ENCODE measurements around the gene DUT.
A peak's percentile ranks its signal among the peaks of the same experiment; 100 is the strongest.
"Not testable (repeated sequence)": the region's sequence is repeated elsewhere in the genome, so short reads cannot be mapped to it uniquely, and the experiment has no call there.

Gene DUT

DNA sequence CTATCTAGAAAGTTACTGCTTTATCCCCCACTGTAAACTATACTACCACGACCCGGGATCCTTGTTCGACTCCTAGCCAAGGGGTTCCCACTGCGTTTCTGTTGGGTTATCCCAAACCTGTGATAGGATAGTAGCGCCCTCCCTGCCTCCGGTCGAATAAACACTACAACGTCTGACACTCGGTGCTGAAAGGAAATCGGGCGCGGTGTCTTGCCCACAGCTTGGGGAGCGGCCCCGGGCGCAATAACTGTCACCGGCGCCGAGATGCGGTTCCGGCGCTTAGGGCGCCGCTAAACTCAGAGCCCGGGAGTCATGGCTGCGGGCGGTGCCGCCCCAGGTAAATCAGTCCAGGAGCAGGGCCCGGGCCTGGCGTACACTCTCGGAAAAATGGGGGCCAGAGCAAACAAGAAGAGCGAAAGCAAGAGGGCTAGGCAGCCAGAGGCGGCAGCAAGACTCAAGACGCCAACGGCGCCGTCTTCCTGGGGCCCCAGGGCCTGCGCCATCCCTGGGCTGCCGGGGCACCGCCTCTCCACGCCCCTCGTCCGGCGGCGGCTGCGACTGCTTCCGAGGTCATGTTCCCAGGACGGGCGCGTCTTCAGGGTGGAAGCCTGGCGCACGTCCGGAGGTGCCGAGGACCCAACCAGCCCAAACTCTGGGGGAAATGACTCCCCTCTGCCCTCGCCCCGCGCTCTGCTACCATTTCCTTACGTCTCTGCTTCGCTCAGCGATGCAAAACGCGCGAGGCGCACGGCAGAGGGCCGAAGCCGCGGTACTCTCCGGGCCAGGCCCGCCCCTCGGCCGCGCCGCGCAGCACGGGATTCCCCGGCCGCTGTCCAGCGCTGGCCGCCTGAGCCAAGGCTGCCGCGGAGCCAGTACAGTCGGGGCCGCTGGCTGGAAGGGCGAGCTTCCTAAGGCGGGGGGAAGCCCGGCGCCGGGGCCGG lies at the start of gene DUT:
TSS of gene DUT (plus strand) at position 575 of the 941 bp plus-strand sequence. CDS start at position 662, 87 bp downstream.
- DNase-seq (ENCODE audit: low spot score): peak; percentile 81

DNA sequence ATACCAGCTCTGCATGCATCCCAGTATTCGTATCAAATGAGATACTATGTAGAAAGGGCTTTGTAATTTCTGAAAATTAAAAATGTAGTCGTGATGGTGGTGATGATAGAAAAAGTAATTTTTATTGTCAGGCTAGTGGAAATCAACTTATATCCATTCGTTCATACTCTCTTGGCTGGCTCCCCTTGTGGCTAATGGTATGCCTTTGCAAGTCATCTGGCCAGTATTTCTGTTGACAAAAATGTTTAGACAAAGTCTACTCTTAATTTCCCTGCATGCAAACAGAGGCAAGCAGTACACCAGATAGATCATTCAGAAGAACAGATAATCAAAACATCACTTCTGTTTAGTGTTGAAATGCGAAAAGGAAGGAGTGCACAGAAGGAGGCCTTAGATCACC lies 49.6 kb upstream of the DUT start:
- no peak for DNase-seq (ENCODE audit: low spot score)

- no peak for DNase-seq (ENCODE audit: low spot score)
These were observed 49.0 kb upstream of the DUT start for GRCh38 chr15:48282216-48282615.

- no peak for DNase-seq (ENCODE audit: low spot score)
These were observed 47.7 kb upstream of the DUT start for GRCh38 chr15:48283396-48284145.

DNA sequence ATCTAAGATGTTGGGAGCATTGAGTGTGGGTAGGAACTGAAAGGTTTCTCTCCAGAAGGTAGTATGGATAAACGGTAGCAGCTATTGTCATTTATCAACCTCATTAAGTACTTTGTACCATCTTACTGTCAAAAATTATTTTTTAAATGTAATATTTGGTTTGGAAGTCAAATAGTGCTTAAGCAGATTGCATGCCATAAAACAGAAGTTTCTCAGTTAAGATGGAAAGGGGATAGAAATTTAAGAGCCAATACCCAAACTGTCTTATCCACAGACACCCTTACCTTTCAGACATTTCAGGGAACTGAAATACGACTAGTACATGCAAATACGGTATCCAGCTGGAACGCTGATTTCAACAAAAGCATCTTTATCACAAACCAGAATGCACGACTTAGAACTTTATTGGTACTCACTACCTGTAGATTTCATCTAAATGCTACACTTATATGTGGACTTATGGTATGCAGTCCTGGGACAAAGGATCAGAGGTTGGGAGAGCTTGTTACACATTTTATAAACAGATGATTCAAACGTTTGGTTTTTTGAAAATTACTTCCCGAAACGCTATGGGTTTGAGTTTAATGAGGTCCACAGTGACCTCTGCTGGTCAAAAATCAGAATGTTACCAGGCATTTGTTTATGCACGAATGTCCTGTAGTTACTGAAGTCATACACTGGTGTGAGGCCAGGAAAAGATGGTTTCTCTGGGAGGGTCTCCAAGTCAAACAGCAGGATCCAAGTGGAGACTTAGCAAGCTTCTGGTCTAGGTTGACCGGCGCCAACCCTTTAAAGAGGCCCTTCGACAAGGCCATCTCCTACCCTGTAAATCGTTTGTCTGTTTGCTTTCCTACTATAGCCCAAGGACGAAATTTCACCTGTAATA lies 45.7 kb upstream of the DUT start:
- peak; percentile 59 for DNase-seq (ENCODE audit: low spot score)

- no peak for DNase-seq (ENCODE audit: low spot score)
These were observed 41.6 kb upstream of the DUT start for GRCh38 chr15:48289628-48290027.

GRCh38 chr15:48292458-48292857 lies 38.8 kb upstream of the DUT start:
- no peak for DNase-seq (ENCODE audit: low spot score)

DNA sequence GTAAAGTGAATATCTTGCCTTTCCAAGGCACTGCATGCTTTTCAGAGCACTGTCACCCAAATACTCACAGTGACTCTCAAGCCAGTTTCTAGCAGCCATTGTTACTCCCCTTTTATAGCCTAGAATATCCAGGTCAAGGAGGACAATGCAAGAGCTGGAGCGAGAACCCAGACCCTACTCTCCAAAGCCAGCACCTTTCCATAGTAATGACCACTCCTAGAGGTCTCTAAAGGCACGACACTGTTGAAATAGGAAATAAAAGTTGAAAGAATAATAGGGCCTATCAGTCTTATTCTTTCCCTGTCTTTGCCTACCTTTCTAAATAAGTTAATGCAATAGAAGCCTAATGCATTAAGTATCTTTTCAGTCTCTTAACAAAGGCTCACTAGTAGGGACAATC lies 33.6 kb upstream of the DUT start:
- no peak for DNase-seq (ENCODE audit: low spot score)

DNA sequence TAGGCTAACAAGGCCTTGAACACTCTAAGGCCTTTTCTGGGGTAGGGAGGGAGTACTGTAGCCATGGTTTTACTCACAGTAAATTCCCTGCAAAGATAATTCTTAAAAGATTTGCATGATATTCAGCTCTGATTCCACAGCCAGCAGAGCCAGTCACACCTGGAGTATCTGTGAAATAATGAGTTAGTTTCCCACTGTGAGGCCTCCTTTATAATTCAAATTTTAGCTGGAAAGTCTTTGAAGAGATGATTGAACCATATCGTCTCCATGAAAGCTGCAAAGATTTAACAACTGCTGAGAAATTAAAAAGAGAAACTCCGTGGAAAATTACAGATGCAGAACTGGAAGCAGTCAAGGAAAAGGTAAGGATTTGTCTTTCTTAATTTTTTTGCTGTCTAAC lies 32.3 kb upstream of the DUT start:
- no peak for DNase-seq (ENCODE audit: low spot score)

DNA sequence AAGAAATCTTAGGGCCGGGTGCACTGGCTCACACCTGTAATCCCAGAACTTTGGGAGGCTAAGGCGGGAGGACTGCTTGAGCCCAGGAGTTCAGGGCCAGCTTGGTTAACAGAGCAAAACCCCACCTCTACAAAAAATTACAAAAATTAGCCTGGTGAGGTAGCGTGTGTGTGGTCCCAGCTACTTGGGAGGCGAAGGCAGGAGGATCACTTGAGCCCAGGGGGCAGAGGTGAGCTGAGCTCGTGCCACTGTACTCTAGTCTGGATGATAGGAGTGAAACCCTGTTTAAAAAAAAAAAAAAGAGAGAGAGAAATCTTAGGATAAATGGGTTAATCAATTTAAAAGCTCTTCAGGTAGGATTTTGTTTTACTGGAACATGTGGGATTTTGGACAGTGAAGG lies 31.2 kb upstream of the DUT start:
- no peak for DNase-seq (ENCODE audit: low spot score)

GRCh38 chr15:48304398-48304797 lies 26.8 kb upstream of the DUT start:
- no peak for DNase-seq (ENCODE audit: low spot score)

- DNase-seq (ENCODE audit: low spot score): no peak
These were observed 24.6 kb upstream of the DUT start for GRCh38 chr15:48306639-48307038.

- DNase-seq (ENCODE audit: low spot score): no peak
These were observed 23.6 kb upstream of the DUT start for GRCh38 chr15:48307586-48307985.

- DNase-seq (ENCODE audit: low spot score): no peak
These were observed 21.5 kb upstream of the DUT start for GRCh38 chr15:48309740-48310139.

- no peak for DNase-seq (ENCODE audit: low spot score)
These were observed 18.0 kb upstream of the DUT start for GRCh38 chr15:48313216-48313615.

DNA sequence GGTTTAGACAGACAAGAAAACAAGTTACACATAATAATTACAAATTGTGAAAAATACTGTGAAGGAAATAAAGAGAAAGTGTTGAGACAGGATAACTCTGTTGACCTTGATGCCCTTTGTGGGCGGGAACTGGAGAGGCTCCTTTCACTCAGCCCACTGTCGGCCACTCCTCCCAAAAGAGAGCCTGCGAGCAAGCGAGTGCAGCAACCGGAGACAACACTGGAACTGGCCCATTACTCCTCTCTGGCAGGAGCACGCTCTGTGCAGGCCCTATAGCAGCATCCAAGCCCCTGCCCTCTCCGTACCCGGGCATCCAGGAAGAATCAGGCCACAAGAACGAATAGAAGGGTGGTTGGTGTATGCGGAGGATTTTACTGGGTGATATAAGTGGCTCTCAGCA lies 16.2 kb upstream of the DUT start:
- no peak for DNase-seq (ENCODE audit: low spot score)

DNA sequence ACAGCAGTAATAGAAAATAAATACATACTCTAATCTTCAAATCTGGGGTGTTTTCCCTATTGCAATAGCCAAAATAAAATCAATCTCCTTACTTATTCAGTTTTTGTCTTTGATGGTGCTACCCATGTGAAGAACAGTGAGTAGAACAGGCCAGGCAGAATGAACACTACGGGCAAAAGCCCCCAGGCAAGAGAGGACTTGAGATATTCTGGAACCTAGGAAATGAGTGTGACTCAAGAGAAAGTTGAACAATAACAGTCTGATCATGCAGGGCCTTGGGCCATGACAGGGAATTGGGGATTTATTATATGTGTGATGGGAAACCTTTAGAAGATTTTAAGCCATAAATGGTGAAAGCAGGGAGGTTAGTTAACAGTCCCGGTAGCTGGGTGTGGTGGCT lies 14.0 kb upstream of the DUT start:
- no peak for DNase-seq (ENCODE audit: low spot score)

- no peak for DNase-seq (ENCODE audit: low spot score)
These were observed 13.1 kb upstream of the DUT start for GRCh38 chr15:48318131-48318530.

DNA sequence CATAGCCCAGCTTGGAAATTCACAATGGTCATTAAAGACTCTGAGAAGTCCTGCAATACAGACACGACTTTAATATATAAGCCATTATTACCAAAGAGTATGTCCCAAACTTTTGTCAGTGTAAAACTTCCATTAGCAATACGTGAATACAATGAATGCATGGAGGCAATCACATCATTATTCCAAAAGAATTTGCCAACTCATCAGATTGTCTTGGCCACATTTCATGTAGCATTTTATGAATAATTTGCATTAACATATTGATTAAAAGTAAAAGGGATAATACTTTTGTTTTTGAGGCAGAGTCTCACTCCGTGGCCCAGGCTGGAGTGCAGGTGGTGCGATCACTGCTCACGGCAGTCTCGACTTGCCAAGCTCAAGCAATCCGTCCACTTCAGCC lies 7.9 kb upstream of the DUT start:
- no peak for DNase-seq (ENCODE audit: low spot score)

DNA sequence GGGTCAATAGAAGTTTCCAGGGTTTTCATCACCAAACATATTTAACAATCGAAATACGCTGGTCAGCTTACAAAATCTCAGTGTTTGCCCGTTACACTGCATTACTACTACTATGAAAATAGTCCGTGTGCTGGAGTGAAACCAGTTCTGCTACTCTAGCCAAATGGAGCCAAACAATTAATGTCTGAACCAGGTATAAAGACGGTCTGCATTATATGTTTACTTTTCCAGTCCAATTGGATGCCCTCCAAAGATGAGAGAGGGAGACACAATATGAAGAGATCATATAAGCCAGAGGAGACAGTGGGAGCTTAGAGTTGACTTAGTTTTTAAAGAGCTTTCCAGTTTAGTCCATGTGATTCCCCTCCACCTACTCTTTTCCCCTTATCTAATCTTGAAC lies 6.3 kb upstream of the DUT start:
- DNase-seq (ENCODE audit: low spot score): no peak

GRCh38 chr15:48325400-48325799 lies 5.8 kb upstream of the DUT start:
- no peak for DNase-seq (ENCODE audit: low spot score)

DNA sequence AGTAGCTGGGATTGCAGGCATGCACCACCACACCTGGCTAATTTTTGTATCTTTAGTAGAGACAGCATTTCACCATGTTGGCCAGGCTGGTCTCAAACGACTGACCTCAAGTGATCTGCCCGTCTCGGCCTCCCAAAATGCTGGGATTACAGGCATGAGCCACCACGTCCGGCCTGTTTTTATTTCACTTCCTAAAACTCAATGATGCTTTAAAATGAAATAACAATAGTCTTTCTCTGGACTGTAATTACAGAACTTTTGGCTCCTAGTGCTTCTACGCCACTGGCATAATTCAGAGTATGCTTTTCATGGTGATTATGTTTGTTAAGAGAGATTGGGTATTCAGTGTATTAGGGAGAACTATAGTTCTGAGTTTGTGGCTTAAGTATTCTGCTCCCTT lies 5.0 kb upstream of the DUT start:
- not testable (repeated sequence) for DNase-seq (ENCODE audit: low spot score)
